ENCODE measurements around the gene PTPRU.

DNA sequence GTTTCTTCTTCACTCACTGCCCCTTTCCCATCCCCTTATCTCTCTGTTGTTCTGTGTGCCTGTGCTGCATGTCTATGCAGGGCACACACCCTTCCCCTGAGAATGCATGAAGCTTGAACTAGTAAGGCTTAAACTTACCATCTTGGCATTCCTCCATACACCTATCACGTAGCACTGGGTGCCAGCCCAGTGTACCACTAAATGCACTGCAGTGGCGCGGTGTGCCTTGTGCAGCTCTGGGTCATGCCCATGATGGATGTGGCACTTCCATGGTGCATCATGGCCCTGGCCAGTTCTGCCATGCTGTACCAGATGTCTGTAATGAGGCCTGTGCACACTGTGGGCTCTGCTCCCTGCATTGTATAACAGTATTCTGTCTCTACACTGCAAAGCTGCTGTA lies 10.7 kb downstream of the PTPRU start:
- TF ChIP-seq, protein P1, sequence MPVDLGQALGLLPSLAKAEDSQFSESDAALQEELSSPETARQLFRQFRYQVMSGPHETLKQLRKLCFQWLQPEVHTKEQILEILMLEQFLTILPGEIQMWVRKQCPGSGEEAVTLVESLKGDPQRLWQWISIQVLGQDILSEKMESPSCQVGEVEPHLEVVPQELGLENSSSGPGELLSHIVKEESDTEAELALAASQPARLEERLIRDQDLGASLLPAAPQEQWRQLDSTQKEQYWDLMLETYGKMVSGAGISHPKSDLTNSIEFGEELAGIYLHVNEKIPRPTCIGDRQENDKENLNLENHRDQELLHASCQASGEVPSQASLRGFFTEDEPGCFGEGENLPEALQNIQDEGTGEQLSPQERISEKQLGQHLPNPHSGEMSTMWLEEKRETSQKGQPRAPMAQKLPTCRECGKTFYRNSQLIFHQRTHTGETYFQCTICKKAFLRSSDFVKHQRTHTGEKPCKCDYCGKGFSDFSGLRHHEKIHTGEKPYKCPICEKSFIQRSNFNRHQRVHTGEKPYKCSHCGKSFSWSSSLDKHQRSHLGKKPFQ (tag by site-specific recombination; IDR thresholded peaks at IDR 0.05) = no peak
- TF ChIP-seq, protein P2, sequence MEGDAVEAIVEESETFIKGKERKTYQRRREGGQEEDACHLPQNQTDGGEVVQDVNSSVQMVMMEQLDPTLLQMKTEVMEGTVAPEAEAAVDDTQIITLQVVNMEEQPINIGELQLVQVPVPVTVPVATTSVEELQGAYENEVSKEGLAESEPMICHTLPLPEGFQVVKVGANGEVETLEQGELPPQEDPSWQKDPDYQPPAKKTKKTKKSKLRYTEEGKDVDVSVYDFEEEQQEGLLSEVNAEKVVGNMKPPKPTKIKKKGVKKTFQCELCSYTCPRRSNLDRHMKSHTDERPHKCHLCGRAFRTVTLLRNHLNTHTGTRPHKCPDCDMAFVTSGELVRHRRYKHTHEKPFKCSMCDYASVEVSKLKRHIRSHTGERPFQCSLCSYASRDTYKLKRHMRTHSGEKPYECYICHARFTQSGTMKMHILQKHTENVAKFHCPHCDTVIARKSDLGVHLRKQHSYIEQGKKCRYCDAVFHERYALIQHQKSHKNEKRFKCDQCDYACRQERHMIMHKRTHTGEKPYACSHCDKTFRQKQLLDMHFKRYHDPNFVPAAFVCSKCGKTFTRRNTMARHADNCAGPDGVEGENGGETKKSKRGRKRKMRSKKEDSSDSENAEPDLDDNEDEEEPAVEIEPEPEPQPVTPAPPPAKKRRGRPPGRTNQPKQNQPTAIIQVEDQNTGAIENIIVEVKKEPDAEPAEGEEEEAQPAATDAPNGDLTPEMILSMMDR (tag by site-specific recombination; IDR thresholded peaks at IDR 0.05) = no peak
- no peak for TF ChIP-seq ZNF510 (tag by site-specific recombination; IDR thresholded peaks at IDR 0.05; ENCODE audit: insufficient replicate concordance)
